HG02840 (cell line): ENCODE measurements around the gene OR1M1.
"Not testable (repeated sequence)": the region's sequence is repeated elsewhere in the genome, so short reads cannot be mapped to it uniquely, and the experiment has no call there.

Experiments used
- ATAC-seq: cut with Tn5 transposase; IDR thresholded peaks from one replicate; pipeline ENCODE4 v1.9.1; 2021; ENCODE audit warnings: mild to moderate bottlenecking, moderate library complexity, moderate number of reproducible peaks; ENCODE audit not compliant: unreplicated experiment, low FRiP score

The OR1M1 gene

GRCh38 chr19:9086761-9087160 lies at the start of gene OR1M1:
Gene OR1M1, plus strand, starts transcription at chr19:9087061. Its CDS starts 6,184 bp downstream, at chr19:9093245.
- ATAC-seq: no peak

- ATAC-seq: no peak
These were observed 49.3 kb upstream of the OR1M1 start for GRCh38 chr19:9037400-9038062.

GRCh38 chr19:9039728-9040127 lies 47.1 kb upstream of the OR1M1 start:
- no peak for ATAC-seq

GRCh38 chr19:9040131-9040530 lies 46.7 kb upstream of the OR1M1 start:
- ATAC-seq: no peak

GRCh38 chr19:9041023-9041422 lies 45.8 kb upstream of the OR1M1 start:
- ATAC-seq: no peak

GRCh38 chr19:9043524-9043923 lies 43.3 kb upstream of the OR1M1 start:
- ATAC-seq: no peak

GRCh38 chr19:9044449-9044848 lies 42.4 kb upstream of the OR1M1 start:
- no peak for ATAC-seq

- no peak for ATAC-seq
These were observed 40.2 kb upstream of the OR1M1 start for GRCh38 chr19:9046694-9047093.

- ATAC-seq: no peak
These were observed 34.0 kb upstream of the OR1M1 start for GRCh38 chr19:9052894-9053293.

- ATAC-seq: not testable (repeated sequence)
These were observed 33.2 kb upstream of the OR1M1 start for GRCh38 chr19:9053674-9054073.

GRCh38 chr19:9054207-9054606 lies 32.7 kb upstream of the OR1M1 start:
- no peak for ATAC-seq

GRCh38 chr19:9054765-9055164 lies 32.1 kb upstream of the OR1M1 start:
- ATAC-seq: no peak

- not testable (repeated sequence) for ATAC-seq
These were observed 30.7 kb upstream of the OR1M1 start for GRCh38 chr19:9056131-9056530.

- no peak for ATAC-seq
These were observed 29.2 kb upstream of the OR1M1 start for GRCh38 chr19:9057505-9058258.

GRCh38 chr19:9058905-9059667 lies 27.8 kb upstream of the OR1M1 start:
- ATAC-seq: no peak

- ATAC-seq: no peak
These were observed 26.1 kb upstream of the OR1M1 start for GRCh38 chr19:9060564-9061340.

- no peak for ATAC-seq
These were observed 25.0 kb upstream of the OR1M1 start for GRCh38 chr19:9061879-9062278.

GRCh38 chr19:9065457-9066014 lies 21.3 kb upstream of the OR1M1 start:
- ATAC-seq: no peak

GRCh38 chr19:9070066-9070465 lies 16.8 kb upstream of the OR1M1 start:
- ATAC-seq: no peak

GRCh38 chr19:9071720-9072119 lies 15.1 kb upstream of the OR1M1 start:
- not testable (repeated sequence) for ATAC-seq
